HFF-Myc (cell line): ENCODE results near the gene TIAM1.

Experiments
- DNase-seq: peaks from one replicate; pipeline ENCODE4 v3.0.0-alpha.2; 2011; ENCODE audit warnings: low read depth; ENCODE audit errors: extremely low read depth
- H3K4me3 ChIP-seq: replicated peaks from 2 replicates; pipeline ENCODE4 v1.5.1; 2011; ENCODE audit warnings: low read depth, mild to moderate bottlenecking, control low read depth, low read length
- CTCF ChIP-seq: IDR thresholded peaks from 2 replicates; pipeline ENCODE4 v1.5.1; 2012; ENCODE audit warnings: mild to moderate bottlenecking, low read depth, low read length, control low read depth; ENCODE audit errors: missing control alignments

The TIAM1 gene

DNA sequence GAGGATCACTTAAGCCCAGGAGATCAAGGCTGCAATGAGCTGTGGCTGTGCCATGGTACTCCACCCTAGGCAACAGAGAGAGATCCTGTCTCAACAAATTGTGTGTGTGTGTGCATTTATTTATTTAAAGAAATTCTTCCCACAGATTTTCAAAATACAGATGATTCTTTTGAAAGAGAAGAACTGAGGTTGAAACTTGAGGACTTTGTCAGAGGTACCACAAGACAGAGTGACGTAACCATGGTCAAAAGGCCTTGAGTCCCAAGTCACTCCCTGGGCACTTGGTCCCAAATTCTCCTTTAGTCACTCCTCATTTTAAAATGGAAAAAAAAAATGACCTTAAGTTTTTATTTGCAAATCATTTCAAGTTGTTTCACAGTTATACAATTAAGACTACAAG is 57.4 kb downstream of the TIAM1 start:
- no peak for TF ChIP-seq CTCF
- DNase-seq, result no peak
- no peak overlapping the region for H3K4me3 ChIP-seq

GRCh38 chr21:31284797-31285397 is 59.2 kb downstream of the TIAM1 start:
- DNase-seq, result peak; percentile 2
- H3K4me3 ChIP-seq, result no peak overlapping the region
- TF ChIP-seq CTCF, result no peak

DNA sequence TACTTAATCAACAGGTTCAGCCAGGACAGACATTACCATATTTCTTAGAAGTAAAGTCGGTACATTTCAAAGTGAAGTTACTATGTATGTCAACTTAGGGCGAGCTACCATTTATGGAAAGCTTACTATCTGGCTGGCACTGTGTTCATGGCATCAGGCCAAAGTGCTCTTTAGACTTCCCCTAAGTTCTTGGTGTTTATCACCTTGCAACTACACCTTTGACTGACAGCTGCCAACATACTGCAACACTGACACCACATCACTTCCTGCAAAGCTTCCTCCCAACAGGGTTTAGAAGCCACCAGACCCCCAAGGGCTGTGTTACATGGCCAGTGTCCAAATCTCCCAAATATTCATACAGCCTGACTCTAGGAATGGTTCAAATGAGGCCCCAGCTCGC is 61.0 kb downstream of the TIAM1 start:
- no peak overlapping the region for H3K4me3 ChIP-seq
- DNase-seq, result no peak
- TF ChIP-seq CTCF, result no peak

GRCh38 chr21:31282095-31282709 is 61.9 kb downstream of the TIAM1 start:
- DNase-seq, result peak; percentile 15
- no peak for TF ChIP-seq CTCF
- no peak overlapping the region for H3K4me3 ChIP-seq

- no peak for DNase-seq
- no peak for TF ChIP-seq CTCF
- H3K4me3 ChIP-seq, result no peak overlapping the region
Observed at GRCh38 chr21:31281561-31281960, 62.5 kb downstream of the TIAM1 start.

GRCh38 chr21:31279986-31280385 is 64.1 kb downstream of the TIAM1 start:
- no peak for TF ChIP-seq CTCF
- no peak overlapping the region for H3K4me3 ChIP-seq
- DNase-seq, result no peak

GRCh38 chr21:31279214-31279613 is 64.8 kb downstream of the TIAM1 start:
- H3K4me3 ChIP-seq, result no peak overlapping the region
- no peak for TF ChIP-seq CTCF
- no peak for DNase-seq
